Lower lobe of right lung (tissue), 2 donors: ENCODE measurements around the gene CSKMT. TPM values are rescaled to one million over a fixed set of nuclear protein-coding genes. Genes with fewer than 3 reads are reported as not detected.
"Not testable (repeated sequence)": the region's sequence is repeated elsewhere in the genome, so short reads cannot be mapped to it uniquely, and the experiment has no call there.

Source experiments
- ATAC-seq, 2 donors: fragments of 200-7000 bp; cut with Tn5 transposase; one replicate each; pipeline ENCODE4 v1.9.1; 2020 to 2022; ENCODE audit warnings: mild to moderate bottlenecking in 2 of 2, moderate library complexity in 2 of 2
- DNase-seq: peaks from one replicate; pipeline ENCODE4 v3.0.0-alpha.2; 2020
- H3K27ac ChIP-seq: fragments of 200-600 bp; one replicate; pipeline ENCODE4 v1.8.0; 2022
- H3K27me3 ChIP-seq: fragments of 200-600 bp; one replicate; pipeline ENCODE4 v1.8.0; 2022; ENCODE audit warnings: low read depth
- H3K36me3 ChIP-seq: fragments of 200-600 bp; one replicate; pipeline ENCODE4 v1.8.0; 2022; ENCODE audit warnings: mild to moderate bottlenecking
- H3K4me1 ChIP-seq: fragments of 200-600 bp; one replicate; pipeline ENCODE4 v1.8.0; 2022
- H3K4me3 ChIP-seq: fragments of 200-600 bp; one replicate; pipeline ENCODE4 v1.8.0; 2022; ENCODE audit warnings: mild to moderate bottlenecking
- H3K9me3 ChIP-seq: fragments of 200-600 bp; one replicate; pipeline ENCODE4 v1.8.0; 2022
- CTCF ChIP-seq: fragments of 200-600 bp; IDR thresholded peaks from one replicate; pipeline ENCODE4 v1.8.0; 2022; ENCODE audit warnings: antibody characterized with exemption, mild to moderate bottlenecking
- intact Hi-C: fragments of 100-400 bp; cut with DNase I; formaldehyde crosslinking; loops from one replicate; pipeline ENCODE4 v1.11.0; 2022
- total RNA-seq: library from RNA; stranded (reverse); fragmentation: NEBNext Ultra II Directional; extraction: Animal tissue kit (Norgen Biotek cat#: 25700); gene quantifications from one replicate; pipeline ENCODE4 v1.2.1, GENCODE V29; 2021
- donor health status: DM: no; HTN: yes; CAD: no; lungs with severe emphysema.

Gene CSKMT
- total RNA-seq, 1 donor from 2014 or later, result 12.1 TPM

DNA sequence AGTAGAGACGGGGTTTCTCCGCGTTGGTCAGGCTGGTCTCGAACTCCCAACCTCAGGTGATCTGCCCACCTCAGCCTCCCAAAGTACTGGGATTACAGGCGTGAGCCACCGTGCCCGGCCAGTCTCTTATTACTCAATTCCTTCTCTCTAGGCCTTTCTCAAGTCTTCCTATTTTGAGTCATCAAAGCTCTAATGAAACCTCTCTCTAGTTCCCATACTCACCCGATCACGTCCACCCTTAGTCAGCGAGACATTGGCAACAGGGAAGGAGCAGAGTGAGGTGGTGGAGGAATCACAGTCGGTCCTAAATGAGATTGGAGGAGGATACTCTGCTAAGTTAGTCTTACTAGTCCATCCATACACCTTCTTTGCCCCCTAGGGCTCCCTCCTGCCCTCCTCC lies 37.1 kb downstream of the CSKMT start:
- no peak for DNase-seq
- H3K36me3 ChIP-seq, result peaks cover 11% of the 10 kb centered on the region
- ATAC-seq, result no peak
- H3K27me3 ChIP-seq, result no peaks in the 10 kb centered on the region
- no peak for TF ChIP-seq CTCF
- H3K9me3 ChIP-seq, result no peaks in the 10 kb centered on the region
- intact Hi-C loops, result no loop called here
- peaks cover 18% of the 10 kb centered on the region for H3K4me1 ChIP-seq
- H3K27ac ChIP-seq, result no peak overlapping the region
- H3K4me3 ChIP-seq, result no peak overlapping the region

GRCh38 chr11:62703921-62704320 lies 38.8 kb downstream of the CSKMT start:
- H3K27me3 ChIP-seq, H3K4me3 ChIP-seq, ATAC-seq, H3K9me3 ChIP-seq, H3K27ac ChIP-seq, intact Hi-C loops, DNase-seq: not testable (repeated sequence)
- Histone ChIP-seq H3K4me1 (peaks cover 26% of the 10 kb centered on the region), H3K36me3 (peaks cover 11% of the 10 kb centered on the region)

DNA sequence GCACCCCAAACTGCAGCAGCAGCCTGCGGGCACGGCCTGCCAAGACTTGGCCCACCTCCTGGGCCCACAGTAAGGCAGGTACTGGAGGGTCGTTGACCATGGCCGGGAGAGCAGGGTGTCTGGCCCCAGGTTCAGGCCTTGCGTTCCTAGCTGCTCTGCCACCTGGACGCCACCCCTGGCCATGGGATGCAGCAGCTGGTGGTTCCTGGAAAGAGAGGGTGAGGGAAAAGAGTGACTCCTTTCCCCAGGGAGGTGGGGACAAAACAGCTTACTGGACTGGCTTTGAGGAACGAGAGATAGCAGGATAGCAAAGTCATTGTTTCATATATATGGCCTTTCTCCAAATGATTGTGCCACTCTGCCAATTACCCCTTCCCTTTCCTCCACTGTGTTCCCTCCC lies 40.3 kb downstream of the CSKMT start:
- intact Hi-C loops, result no loop called here
- H3K36me3 ChIP-seq, result peaks cover 12% of the 10 kb centered on the region
- peaks cover 35% of the 10 kb centered on the region for H3K4me1 ChIP-seq
- TF ChIP-seq CTCF, result no peak
- ATAC-seq, result no peak
- no peaks in the 10 kb centered on the region for H3K27me3 ChIP-seq
- peak overlapping the region; percentile 90 for H3K4me3 ChIP-seq
- H3K9me3 ChIP-seq, result no peaks in the 10 kb centered on the region
- no peak for DNase-seq
- H3K27ac ChIP-seq, result peak overlapping the region; percentile 91

GRCh38 chr11:62705880-62706849 lies 41.1 kb downstream of the CSKMT start:
- peak; percentile 97 for DNase-seq
- H3K27ac ChIP-seq, result peak overlapping the region; percentile 91
- H3K27me3 ChIP-seq, result no peaks in the 10 kb centered on the region
- intact Hi-C loops, result no loop called here
- peak overlapping the region; percentile 90 for H3K4me3 ChIP-seq
- H3K36me3 ChIP-seq, result peaks cover 14% of the 10 kb centered on the region
- peaks cover 35% of the 10 kb centered on the region for H3K4me1 ChIP-seq
- H3K9me3 ChIP-seq, result no peaks in the 10 kb centered on the region
- ATAC-seq, result peak; percentile 93
- TF ChIP-seq CTCF, result no peak

DNA sequence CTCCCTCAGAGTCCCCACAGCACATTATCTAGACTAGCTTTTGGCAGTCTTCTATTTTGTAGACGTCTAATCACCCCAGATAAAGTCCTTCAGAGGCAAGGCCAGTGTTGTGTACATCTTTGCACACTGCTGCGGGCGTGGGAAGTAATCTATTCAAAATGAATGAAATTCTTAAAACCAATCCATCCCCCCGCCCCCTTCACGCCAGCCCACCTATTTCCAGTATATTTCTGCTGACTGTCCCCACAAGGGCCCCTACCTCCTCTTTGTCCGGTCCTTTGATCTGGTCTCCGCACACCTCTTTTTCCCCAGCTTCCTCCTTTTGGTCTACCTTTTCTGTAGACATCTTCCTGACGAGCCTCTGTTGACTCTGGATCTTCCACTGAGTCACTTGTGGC lies 41.7 kb downstream of the CSKMT start:
- no peak for TF ChIP-seq CTCF
- H3K9me3 ChIP-seq, result no peaks in the 10 kb centered on the region
- DNase-seq (no peak), ATAC-seq (no peak)
- H3K4me3 ChIP-seq, result peak overlapping the region; percentile 90
- peaks cover 35% of the 10 kb centered on the region for H3K4me1 ChIP-seq
- H3K27me3 ChIP-seq, result no peaks in the 10 kb centered on the region
- intact Hi-C loops, result no loop called here
- peaks cover 15% of the 10 kb centered on the region for H3K36me3 ChIP-seq
- H3K27ac ChIP-seq, result peak overlapping the region; percentile 91

DNA sequence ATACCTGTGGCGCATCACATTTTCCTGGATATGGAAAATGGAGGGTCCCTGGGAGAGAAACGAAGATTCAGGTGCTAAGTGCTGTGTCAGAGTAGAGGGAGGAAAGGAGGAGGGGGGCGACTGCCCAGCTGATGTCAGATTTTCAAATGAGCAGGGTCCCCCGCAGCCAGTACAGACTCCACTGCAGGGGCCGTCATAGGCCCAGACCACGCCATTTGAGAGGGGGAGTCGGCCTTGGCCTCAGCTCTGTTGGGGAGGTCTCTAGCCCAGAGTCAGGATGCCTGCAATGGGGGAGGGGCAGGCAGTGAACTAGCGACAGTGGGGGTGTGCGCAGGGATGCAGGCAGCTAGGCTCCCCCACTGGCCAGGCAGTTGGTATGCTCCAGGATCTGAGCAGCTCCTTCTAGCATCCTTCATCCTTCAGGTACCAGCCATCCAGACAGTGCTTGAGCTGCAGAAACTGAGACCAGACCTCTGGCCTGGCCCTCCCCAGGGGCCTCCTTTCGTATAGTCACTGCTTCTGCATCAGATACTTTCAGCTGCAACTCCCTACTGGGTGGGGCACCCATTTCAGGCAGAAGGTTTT lies 42.3 kb downstream of the CSKMT start, which contains the start of the genes BSCL2 and GNG3:
Gene BSCL2, minus strand, starts transcription at position 148 of the 585 bp plus-strand sequence. CDS start 229 bp downstream, outside the sequence.
Gene GNG3, plus strand, starts transcription at position 400 of the 585 bp plus-strand sequence. CDS start 620 bp downstream, outside the sequence.
- Histone ChIP-seq H3K36me3 (peaks cover 21% of the 10 kb centered on the region), H3K27me3 (no peaks in the 10 kb centered on the region), H3K27ac (peak within 1 kb of the TSS; percentile 95), H3K4me3 (peak within 1 kb of the TSS; percentile 90), H3K4me1 (peaks cover 35% of the 10 kb centered on the region), H3K9me3 (no peaks in the 10 kb centered on the region)
- DNase-seq (no peak), ATAC-seq (no peak)
- intact Hi-C loops, result no loop called here
- no peak for TF ChIP-seq CTCF
